Stimulated activated CD8-positive, alpha-beta memory T cell treated with anti-CD3 and anti-CD28 coated beads, Interleukin-12 subunit alpha, Interleukin-12 subunit beta, amount 100 ng/mL, for 4 hours (primary cell): ENCODE results near the gene POLN.
A peak's percentile ranks its signal among the peaks of the same experiment; 100 is the strongest.
"Not testable (repeated sequence)": the region's sequence is repeated elsewhere in the genome, so short reads cannot be mapped to it uniquely, and the experiment has no call there.

Experiments used
- DNase-seq: peaks from one replicate; pipeline ENCODE4 v3.0.0-alpha.2; 2020; ENCODE audit warnings: low read depth

Gene POLN

DNA sequence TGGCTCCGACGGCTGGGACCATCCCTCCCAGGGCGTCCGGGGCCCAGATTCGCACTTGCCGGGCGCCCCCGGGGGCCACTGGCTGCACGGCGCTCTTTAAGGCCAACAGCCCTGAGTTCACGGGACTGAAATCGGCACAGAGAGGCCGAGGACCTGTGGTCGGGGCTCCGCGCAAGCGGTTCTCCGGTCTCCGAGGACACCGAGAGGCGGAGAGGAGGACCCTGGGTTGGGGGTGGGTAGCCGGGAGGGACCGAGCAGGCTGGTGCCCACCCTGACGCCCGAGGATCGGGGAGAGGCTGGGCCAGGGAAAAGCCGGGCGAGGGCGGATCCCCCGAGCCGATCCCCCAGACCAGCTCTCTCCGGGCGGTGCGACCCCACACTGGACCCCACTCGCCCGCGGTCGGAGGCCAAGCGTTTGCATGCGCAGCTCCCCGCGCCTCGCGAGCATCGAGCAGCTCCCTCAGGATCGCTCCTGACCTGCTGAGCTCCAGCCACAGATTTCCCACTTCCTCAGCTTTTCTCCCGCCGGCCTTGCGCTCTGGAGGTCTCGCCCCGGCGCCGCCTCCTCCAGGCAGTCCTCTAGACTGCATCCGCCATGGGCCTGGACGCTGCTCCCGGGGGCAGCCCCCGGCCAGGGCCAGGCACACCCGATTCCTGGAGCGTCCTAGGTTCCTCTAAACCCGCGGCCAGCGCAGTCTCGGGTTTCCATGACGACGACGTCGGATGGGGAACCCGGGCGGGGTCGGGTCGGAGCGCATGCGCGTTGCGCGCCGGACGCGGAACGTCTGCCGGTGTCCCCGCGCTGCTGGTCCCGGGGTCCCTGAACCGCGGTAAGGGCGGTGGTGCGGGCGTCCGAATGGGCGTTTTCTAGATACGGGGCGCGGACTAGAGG lies 200.4 kb downstream of the POLN start:
- peak; percentile 71 for DNase-seq

DNA sequence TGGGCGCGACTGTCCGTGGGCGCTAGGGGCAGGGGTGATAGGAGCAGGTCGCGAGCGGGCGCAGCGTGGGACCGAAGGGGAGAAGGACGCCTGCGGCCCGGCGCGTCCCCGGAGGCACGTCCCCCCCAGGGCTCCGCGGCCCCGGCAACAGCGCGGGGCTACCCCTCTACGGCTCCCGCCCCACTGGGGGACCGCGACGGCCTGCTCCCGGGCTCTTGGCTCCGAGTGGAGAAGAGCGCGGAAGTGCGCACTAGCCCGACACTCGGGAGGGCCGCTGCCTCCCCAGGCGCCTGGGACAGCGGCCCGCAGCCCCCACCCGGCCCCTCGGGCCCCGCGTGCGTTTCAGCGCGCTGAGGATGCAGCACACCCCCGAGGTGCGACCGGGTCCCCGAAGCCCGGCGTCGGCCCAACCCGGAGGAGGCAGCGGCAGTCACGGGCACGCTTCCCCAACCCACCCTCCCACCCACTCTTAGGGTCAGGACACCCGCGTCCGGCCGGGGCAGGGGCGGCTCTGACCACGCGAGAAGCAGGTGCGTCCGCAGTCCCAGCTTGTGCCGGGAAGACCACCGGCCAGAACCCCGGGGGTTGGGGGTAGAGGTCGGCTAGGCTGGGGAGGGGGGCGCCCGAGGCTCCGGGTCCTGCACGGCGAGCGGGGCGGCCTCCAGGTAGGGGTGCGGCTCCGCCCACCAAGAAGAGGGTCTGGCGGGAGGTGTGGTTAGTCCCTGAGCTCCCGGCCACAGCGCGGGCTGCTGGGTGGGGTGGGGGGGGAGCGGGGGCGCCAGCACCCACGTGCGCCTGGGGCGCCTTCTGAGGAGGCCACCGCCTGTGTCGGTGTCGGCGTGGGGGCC lies 201.3 kb downstream of the POLN start:
- no peak for DNase-seq

DNA sequence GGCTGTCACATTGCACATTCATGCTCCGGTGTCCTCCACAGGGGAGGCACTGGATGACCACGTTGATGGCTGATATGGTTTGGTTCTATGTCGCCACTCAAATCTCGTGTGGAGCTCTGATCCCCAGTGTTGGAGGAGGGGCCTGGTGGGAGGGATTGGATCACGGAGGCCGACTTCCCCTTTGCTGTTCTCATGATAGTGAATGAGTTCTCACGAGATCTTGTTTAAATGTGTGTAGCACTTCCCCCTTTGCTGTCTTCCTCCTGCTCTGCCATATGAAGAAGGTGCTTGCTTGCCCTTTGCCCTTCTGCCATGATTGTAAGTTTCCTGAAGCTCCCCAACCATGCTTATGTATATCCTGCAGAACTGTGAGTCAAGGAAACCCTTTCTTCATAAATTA lies 205.1 kb downstream of the POLN start:
- DNase-seq, result no peak

DNA sequence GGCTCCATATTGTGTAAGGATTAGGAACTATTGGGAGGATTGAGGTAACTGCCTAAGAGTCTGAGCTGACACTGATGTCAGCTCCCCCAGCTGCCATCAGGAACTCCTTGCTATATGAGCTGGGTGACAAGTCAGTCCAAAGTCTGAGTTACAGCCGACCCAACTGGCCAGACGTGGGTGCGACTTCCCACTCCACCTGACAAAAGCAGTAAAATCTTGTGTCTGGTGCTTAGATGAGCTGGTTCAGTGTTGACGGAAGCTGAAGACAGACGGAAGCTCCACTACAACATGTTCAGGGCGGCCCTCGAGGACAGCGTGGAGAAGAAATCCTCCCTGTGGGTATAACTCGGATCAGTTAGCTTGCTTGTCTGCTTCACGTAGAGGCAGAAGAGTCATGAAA lies 205.6 kb downstream of the POLN start:
- no peak for DNase-seq

DNA sequence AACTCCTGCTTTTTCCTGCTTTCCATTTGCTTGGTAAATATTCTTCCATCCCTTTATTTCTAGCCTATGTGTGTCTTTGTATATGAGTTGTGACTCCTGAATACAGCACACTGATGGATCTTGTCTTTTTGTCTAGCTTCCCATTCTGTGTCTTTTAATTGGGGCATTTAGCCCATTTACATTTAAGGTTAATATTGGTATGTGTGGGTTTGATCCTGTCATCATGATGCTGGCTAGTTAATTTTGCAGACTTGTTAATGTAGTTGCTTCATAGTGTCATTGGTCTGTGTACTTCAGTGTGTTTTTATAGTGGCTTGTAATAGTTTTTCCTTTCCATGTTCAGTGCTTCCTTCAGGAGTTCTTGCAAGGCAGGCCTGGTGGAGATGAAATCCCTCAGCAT lies 210.8 kb downstream of the POLN start:
- DNase-seq, result not testable (repeated sequence)

DNA sequence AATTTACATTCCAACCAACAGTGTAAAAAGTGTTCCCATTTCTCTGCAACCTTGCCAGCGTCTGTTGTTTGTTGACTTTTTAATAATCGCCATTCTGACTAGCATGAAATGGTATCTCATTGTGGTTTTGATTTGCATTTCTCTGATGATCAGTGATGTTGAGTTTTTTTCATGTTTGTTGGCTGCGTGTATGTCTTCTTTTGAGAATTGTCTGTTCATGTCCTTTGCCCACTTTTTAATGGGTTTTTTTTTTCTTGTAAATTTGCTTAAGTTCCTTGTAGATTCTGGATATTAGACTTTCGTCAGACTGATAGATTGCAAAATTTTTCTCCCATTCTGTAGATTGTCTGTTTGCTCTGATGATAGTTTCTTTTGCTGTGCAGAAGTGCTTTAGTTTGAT lies 214.8 kb downstream of the POLN start:
- DNase-seq, result not testable (repeated sequence)

DNA sequence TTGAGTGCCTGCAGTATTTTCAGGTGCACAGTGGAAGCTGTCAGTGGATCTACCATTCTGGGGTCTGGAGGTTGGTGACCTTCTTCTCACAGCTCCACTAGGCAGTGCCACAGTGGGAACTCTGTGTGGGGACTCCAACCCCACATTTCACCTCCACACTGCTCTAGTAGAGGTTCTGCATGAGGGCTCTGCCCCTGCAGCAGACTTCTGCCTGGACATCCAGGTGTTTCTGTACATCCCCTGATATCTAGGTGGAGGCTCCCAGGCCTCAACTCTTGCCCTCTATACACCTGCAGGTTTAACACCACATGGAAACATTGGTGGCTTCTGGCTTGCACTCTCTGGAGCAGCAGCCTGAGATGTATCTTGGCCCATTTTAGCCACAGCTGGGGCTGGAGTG lies 216.1 kb downstream of the POLN start:
- DNase-seq, result no peak

DNA sequence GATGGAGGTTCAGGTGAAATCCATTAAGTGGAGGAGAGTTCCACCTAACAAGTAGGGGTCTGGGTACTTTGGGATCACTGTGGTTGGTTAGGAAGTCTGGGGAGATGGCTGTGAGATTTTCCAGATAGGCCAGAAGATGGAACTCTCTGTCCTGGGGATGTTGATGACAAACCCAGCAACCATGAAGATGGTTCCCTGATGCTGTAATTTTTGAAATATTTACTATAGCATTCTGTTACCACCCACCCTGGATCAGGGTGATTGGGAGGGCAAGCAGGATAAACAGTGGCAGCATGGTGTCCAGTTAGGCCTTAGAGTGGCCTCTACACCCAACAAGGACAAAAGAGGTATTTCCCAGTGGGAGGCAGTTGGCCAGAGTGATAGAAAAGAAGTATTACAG lies 217.2 kb downstream of the POLN start:
- no peak for DNase-seq
